ENCODE measurements around the gene SIGLEC7.

SIGLEC7 gene

DNA sequence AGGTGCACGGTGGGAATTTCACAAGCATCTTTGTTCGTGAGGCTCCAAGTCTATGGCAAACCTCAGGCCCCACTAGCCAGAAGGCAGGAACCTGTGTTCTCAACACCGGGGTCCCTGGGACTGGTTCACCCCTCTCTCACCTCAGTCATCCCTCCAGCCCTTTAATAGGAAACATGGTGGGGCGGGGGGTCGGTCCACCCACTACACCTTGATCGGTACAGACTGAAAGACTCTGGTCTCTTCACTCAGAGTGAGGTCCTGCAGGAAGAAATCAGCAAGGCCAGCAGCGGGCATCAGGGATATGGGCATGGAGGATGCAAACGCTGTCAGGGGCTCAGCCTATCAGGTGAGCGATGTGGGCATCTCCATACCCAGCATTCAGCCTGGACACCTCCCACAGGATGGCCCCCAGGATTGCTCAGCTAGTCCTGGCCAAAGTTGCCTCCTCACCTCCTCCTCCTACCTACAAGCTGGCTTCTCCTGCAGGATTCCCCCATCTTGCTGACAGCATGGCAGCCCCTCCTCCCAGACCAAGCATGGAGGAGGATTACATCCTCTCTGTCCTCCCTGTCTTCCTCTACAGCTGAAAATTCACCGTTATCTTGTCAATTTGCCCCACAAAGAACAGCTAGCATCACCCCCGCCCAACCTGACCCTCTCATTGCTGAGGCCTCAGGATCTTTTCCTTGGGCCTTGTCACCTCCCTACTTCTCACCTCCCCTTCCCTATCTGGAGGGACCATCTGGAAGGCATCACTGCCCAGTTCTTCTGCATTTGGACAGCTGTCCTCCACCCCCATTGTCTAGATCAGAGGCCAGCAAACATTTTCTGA is 45.5 kb downstream of the SIGLEC7 start:
- TF ChIP-seq, protein P1, sequence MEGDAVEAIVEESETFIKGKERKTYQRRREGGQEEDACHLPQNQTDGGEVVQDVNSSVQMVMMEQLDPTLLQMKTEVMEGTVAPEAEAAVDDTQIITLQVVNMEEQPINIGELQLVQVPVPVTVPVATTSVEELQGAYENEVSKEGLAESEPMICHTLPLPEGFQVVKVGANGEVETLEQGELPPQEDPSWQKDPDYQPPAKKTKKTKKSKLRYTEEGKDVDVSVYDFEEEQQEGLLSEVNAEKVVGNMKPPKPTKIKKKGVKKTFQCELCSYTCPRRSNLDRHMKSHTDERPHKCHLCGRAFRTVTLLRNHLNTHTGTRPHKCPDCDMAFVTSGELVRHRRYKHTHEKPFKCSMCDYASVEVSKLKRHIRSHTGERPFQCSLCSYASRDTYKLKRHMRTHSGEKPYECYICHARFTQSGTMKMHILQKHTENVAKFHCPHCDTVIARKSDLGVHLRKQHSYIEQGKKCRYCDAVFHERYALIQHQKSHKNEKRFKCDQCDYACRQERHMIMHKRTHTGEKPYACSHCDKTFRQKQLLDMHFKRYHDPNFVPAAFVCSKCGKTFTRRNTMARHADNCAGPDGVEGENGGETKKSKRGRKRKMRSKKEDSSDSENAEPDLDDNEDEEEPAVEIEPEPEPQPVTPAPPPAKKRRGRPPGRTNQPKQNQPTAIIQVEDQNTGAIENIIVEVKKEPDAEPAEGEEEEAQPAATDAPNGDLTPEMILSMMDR (IDR thresholded peaks at IDR 0.05; ENCODE audit: low read length, missing control alignments) = no peak
- no peak overlapping the region for H3K4me3 ChIP-seq (replicated peaks; ENCODE audit: low read depth, low read length)
- no peak for DNase-seq (ENCODE audit: low read depth)

GRCh38 chr19:51188227-51188559 is 46.1 kb downstream of the SIGLEC7 start:
- no peak overlapping the region for H3K4me3 ChIP-seq (replicated peaks; ENCODE audit: low read depth, low read length)
- TF ChIP-seq, protein P1 (IDR thresholded peaks at IDR 0.05; ENCODE audit: low read length, missing control alignments) = no peak
- DNase-seq (ENCODE audit: low read depth) = no peak

DNA sequence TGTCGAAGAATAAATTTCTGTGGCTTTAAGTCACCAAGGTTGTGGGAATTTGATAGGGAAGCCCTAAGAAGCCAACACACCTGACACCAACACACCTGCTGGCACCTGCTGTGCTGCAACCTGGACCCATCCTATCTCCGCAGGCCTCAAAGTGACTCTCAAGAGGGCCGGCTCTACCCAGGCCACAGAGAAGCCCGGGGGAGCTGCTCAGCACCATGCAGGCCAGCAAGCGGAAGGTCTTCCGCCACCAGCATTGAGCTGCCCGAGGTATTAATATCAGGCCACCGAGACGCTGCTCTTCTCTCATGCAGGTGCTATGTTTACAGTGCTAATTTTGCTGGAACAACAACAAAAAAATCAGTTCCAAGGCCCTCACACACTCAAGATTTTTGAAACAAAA is 50.6 kb downstream of the SIGLEC7 start:
- no peak overlapping the region for H3K4me3 ChIP-seq (replicated peaks; ENCODE audit: low read depth, low read length)
- no peak for DNase-seq (ENCODE audit: low read depth)
- TF ChIP-seq, protein P1 (IDR thresholded peaks at IDR 0.05; ENCODE audit: low read length, missing control alignments) = no peak

DNA sequence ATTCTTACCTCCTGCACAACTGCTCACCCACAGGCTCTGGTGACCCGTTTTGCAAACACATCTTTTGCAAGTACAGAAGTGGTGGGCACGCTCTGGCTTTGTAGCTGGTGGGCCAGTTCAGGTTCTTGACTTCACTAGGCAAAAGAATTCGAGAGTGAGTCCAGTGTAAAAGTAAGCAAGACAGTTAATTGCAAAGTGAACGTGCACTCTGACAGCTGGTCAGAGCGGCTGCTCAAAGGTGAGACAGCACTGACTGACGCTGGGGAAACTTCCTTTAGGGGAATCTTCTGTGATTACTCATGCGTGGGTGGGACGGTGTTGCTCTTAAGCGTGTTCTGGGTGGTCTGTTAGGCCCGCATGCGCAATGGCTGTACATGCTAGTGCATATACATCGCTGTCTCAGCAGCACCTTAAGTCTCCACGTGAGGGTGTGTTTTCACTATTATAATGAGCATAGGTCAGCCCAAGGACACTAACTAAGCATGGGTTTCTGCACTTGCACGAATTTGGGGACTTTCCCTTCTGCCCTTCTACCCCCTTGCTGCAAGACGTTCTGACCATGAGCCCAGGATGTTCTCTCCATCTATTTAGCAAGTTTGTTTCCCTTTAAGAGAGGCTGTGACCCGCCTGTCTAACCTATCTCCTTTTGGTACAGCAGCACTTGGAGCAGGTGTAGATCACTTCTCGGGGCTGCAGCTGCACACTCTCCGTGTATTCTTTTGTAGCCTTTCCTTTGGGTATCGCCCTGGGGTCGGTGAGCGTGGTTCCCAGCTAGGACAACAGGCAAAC is 52.6 kb downstream of the SIGLEC7 start:
- no peak for DNase-seq (ENCODE audit: low read depth)
- no peak overlapping the region for H3K4me3 ChIP-seq (replicated peaks; ENCODE audit: low read depth, low read length)
- TF ChIP-seq, protein P1 (IDR thresholded peaks at IDR 0.05; ENCODE audit: low read length, missing control alignments) = no peak

DNA sequence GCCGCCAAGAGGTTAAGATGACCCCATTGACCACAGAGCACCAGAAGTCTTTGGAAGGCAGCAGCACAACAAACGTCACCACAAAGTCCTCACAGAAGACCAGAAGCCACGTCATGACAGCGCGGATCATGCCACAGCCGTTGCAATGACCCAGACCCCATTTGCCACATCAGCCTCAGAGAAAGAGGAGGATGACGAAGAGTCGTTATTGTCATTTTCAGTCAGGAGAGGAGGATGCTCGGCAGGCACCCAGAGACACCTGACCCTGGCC is 53.1 kb downstream of the SIGLEC7 start:
- no peak overlapping the region for H3K4me3 ChIP-seq (replicated peaks; ENCODE audit: low read depth, low read length)
- TF ChIP-seq, protein P1 (IDR thresholded peaks at IDR 0.05; ENCODE audit: low read length, missing control alignments) = no peak
- DNase-seq (ENCODE audit: low read depth) = no peak

DNA sequence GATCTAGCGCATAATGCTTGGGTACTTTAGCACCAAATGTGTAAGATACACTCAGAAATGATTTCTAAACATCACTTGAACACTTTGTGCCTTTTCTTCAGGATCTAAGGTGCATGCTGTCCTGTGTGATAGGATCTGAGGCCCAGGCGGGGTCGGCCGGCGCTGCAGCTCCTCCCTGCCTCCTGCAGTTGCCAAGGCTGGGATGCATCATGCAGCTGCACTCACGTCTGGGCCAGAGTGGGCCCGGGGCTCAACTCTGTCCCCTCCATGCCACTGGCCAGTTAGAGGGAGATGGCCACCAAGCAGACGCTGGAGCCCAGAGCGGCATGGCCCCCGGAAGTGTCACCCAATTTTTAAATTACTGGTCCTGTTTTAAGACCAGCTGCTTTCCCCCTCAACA is 53.5 kb downstream of the SIGLEC7 start:
- TF ChIP-seq, protein P1 (IDR thresholded peaks at IDR 0.05; ENCODE audit: low read length, missing control alignments) = no peak
- H3K4me3 ChIP-seq (replicated peaks; ENCODE audit: low read depth, low read length) = no peak overlapping the region
- DNase-seq (ENCODE audit: low read depth) = no peak

All from fibroblast of pulmonary artery (primary cell).